ENCODE data around the gene ZC3H4. TPM values are rescaled to one million over a fixed set of nuclear protein-coding genes. Genes with fewer than 3 reads are reported as not detected.
"Not testable (repeated sequence)": the region's sequence is repeated elsewhere in the genome, so short reads cannot be mapped to it uniquely, and the experiment has no call there.

The ZC3H4 gene
- total RNA-seq, 1 donor from 2014 or later, result 50.3 TPM

DNA sequence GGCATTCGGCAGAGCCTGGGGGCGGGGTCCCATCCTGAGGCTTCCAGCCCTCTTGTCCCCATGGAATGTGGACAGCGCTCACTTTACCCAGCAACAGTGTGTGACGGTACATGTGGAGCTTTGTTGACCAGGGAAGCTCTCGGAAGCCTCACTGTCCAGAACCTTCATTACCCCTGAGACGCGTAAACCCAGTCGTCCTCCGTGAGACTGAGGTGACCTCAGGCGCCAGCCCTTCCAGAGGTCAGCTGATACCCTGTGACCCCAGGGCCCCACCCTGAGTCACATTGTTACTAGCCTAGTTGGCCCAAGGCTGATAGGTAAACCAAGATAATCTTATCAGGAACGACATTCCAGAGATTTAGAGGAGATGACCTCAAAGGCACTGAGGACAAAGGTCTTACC, 55.0 kb downstream of the ZC3H4 start:
- H3K9me3 Mint-ChIP-seq (ENCODE audit: unreplicated experiment), result peaks cover 4% of the 10 kb centered on the region
- TF ChIP-seq, protein P1, sequence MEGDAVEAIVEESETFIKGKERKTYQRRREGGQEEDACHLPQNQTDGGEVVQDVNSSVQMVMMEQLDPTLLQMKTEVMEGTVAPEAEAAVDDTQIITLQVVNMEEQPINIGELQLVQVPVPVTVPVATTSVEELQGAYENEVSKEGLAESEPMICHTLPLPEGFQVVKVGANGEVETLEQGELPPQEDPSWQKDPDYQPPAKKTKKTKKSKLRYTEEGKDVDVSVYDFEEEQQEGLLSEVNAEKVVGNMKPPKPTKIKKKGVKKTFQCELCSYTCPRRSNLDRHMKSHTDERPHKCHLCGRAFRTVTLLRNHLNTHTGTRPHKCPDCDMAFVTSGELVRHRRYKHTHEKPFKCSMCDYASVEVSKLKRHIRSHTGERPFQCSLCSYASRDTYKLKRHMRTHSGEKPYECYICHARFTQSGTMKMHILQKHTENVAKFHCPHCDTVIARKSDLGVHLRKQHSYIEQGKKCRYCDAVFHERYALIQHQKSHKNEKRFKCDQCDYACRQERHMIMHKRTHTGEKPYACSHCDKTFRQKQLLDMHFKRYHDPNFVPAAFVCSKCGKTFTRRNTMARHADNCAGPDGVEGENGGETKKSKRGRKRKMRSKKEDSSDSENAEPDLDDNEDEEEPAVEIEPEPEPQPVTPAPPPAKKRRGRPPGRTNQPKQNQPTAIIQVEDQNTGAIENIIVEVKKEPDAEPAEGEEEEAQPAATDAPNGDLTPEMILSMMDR (IDR thresholded peaks at IDR 0.05; ENCODE audit: partially characterized antibody, unreplicated experiment), result no peak
- H3K27me3 Mint-ChIP-seq (ENCODE audit: unreplicated experiment), result peaks cover 3% of the 10 kb centered on the region
- H3K27ac Mint-ChIP-seq (ENCODE audit: unreplicated experiment), result no peak overlapping the region
- peaks cover 2% of the 10 kb centered on the region for H3K4me1 Mint-ChIP-seq (ENCODE audit: low read depth, unreplicated experiment)
- H3K4me3 Mint-ChIP-seq (ENCODE audit: unreplicated experiment), result no peak overlapping the region
- no peaks in the 10 kb centered on the region for H3K36me3 Mint-ChIP-seq (ENCODE audit: unreplicated experiment)
- no peak for DNase-seq

DNA sequence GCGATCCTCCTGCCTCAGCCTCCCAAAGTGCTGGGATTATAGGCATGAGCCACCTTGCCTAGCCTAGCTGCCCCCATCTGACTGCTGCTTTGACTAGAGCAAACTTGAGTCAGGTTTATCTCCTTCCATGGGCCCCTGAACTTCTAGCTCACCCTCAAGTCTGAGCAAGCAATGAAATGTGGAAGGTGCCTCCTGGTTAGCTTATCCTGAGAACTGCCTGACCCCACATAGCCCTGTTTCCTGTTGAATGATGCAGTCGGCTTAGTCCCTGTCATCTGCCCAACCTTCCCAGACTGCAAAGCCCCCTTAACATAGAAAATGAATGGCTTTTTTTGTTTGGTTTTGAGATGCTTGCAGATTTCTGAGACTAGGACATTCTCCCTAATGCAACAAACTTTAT, 56.2 kb downstream of the ZC3H4 start:
- H3K36me3 Mint-ChIP-seq (ENCODE audit: unreplicated experiment), result no peaks in the 10 kb centered on the region
- no peak overlapping the region for H3K4me3 Mint-ChIP-seq (ENCODE audit: unreplicated experiment)
- peaks cover 3% of the 10 kb centered on the region for H3K9me3 Mint-ChIP-seq (ENCODE audit: unreplicated experiment)
- H3K4me1 Mint-ChIP-seq (ENCODE audit: low read depth, unreplicated experiment), result peaks cover 2% of the 10 kb centered on the region
- no peak for DNase-seq
- no peak overlapping the region for H3K27ac Mint-ChIP-seq (ENCODE audit: unreplicated experiment)
- H3K27me3 Mint-ChIP-seq (ENCODE audit: unreplicated experiment), result no peaks in the 10 kb centered on the region
- TF ChIP-seq, protein P1 (IDR thresholded peaks at IDR 0.05; ENCODE audit: partially characterized antibody, unreplicated experiment), result no peak

DNA sequence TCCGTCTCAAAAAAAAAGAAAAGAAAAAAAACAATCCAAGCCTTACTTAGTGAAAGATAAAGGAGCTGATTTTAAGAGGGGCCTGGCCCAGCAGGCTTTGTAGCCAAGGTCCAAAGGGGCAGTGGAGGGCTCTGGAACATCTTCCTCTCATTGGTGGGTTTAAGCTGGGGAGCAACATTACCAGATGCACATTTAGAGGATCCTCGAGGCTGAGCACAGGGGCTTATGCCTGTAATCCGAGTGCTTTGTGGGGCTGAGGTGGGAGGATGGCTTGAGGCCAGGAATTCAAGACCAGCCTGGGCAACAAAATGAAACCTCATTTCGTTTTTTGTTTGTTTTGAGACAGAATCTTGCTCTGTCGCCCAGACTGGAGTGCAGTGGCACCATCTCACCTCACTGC, 57.2 kb downstream of the ZC3H4 start:
- Mint-ChIP-seq H3K4me1 (ENCODE audit: low read depth, unreplicated experiment) (peaks cover 2% of the 10 kb centered on the region), H3K4me3 (ENCODE audit: unreplicated experiment) (no peak overlapping the region), H3K27me3 (ENCODE audit: unreplicated experiment) (no peaks in the 10 kb centered on the region), H3K27ac (ENCODE audit: unreplicated experiment) (no peak overlapping the region), H3K36me3 (ENCODE audit: unreplicated experiment) (no peaks in the 10 kb centered on the region), H3K9me3 (ENCODE audit: unreplicated experiment) (peaks cover under 1% of the 10 kb centered on the region)
- TF ChIP-seq, protein P1 (IDR thresholded peaks at IDR 0.05; ENCODE audit: partially characterized antibody, unreplicated experiment), result no peak
- DNase-seq, result no peak

DNA sequence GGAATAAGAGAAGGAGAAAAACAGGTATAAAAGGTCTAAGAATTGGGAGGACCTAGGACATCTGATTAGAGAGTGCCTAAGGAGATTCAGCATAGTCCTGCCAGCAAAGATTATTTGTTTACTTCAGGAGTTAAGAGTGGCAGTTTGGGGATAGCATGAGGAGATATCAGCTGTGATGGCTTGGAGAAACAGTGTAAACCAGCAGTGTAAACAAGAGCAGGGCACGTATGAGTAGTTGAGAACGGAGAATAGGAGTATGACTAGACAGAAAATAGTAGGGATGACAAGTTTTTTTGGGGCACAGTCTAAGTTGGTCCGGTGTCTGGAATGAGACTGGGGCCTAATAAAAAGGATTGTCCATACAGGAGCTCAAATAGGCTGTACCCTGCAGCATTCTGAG, 63.0 kb downstream of the ZC3H4 start:
- not testable (repeated sequence) for H3K4me3 Mint-ChIP-seq (ENCODE audit: unreplicated experiment); H3K36me3 Mint-ChIP-seq (ENCODE audit: unreplicated experiment); H3K27ac Mint-ChIP-seq (ENCODE audit: unreplicated experiment)

DNA sequence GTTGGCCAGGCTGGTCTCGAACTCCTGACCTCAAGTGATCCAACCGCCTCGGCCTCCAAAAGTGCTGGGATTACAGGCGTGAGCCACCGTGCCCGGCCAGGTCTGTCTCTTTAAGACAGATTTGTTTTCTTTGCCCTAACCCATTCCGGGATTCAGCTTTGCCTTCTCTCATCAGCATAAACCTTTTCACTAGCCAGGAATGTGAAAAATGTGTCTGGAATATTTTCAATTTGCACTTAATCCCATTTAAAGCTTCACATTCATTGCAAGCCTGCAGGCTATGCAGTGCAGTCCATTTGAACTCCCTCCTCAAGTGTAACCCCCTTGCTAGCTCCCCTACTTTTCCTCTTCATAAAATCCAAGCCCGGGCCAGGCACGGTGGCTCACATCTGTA, 64.3 kb downstream of the ZC3H4 start:
- peak overlapping the region; percentile 1 for H3K4me3 Mint-ChIP-seq (ENCODE audit: unreplicated experiment)
- H3K36me3 Mint-ChIP-seq (ENCODE audit: unreplicated experiment), result no peaks in the 10 kb centered on the region
- H3K27me3 Mint-ChIP-seq (ENCODE audit: unreplicated experiment), result peaks cover 11% of the 10 kb centered on the region
- no peak overlapping the region for H3K27ac Mint-ChIP-seq (ENCODE audit: unreplicated experiment)
- peaks cover 4% of the 10 kb centered on the region for H3K9me3 Mint-ChIP-seq (ENCODE audit: unreplicated experiment)
- TF ChIP-seq, protein P1 (IDR thresholded peaks at IDR 0.05; ENCODE audit: partially characterized antibody, unreplicated experiment), result no peak
- peaks cover 2% of the 10 kb centered on the region for H3K4me1 Mint-ChIP-seq (ENCODE audit: low read depth, unreplicated experiment)
- DNase-seq, result no peak

More for the DNA sequence above, 63.0 kb downstream of the ZC3H4 start:
- H3K4me1 Mint-ChIP-seq (ENCODE audit: low read depth, unreplicated experiment); DNase-seq; H3K9me3 Mint-ChIP-seq (ENCODE audit: unreplicated experiment): not testable (repeated sequence)
- peaks cover 11% of the 10 kb centered on the region for H3K27me3 Mint-ChIP-seq (ENCODE audit: unreplicated experiment)
